Measurements from ENCODE around the gene MINPP1.

GRCh38 chr10:87518937-87519336 is 14.2 kb downstream of the MINPP1 start:
- TF ChIP-seq CTCF (IDR thresholded peaks at IDR 0.05; ENCODE audit: low read depth, low read length) (no peak), POLR2A (IDR thresholded peaks at IDR 0.05; ENCODE audit: extremely low read depth, insufficient read length) (no peak)
- TF ChIP-seq, protein P1, sequence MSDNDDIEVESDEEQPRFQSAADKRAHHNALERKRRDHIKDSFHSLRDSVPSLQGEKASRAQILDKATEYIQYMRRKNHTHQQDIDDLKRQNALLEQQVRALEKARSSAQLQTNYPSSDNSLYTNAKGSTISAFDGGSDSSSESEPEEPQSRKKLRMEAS (IDR thresholded peaks at IDR 0.05; ENCODE audit: low read depth, low read length): no peak
